Fibroblast of lung (primary cell): ENCODE data around the gene SMCO3. TPM values are rescaled to one million over a fixed set of nuclear protein-coding genes. Genes with fewer than 3 reads are reported as not detected.

Source experiments
- DNase-seq, 2 donors: peaks; one replicate each; pipeline versions ENCODE4 v3.0.0 to v3.0.0-alpha.2; 2010; ENCODE audit warnings: low read depth in 2 of 2
- H2AFZ ChIP-seq: 2 replicates; pipeline ENCODE4 v1.5.1; 2012; ENCODE audit warnings: low read length, control low read depth, inconsistent platforms
- H3K27ac ChIP-seq: 2 replicates; pipeline ENCODE4 v1.5.1; 2011; ENCODE audit warnings: low read length, control low read depth; ENCODE audit not compliant: insufficient read depth
- H3K27me3 ChIP-seq: 2 replicates; pipeline ENCODE4 v1.5.1; 2011; ENCODE audit warnings: mild to moderate bottlenecking, low read length; ENCODE audit not compliant: control insufficient read depth, insufficient read depth
- H3K36me3 ChIP-seq: 2 replicates; pipeline ENCODE4 v1.5.1; 2011; ENCODE audit warnings: low read length; ENCODE audit not compliant: control insufficient read depth, insufficient read depth
- H3K4me1 ChIP-seq: 2 replicates; pipeline ENCODE4 v1.5.1; 2011; ENCODE audit warnings: low read length; ENCODE audit not compliant: control insufficient read depth, insufficient read depth; ENCODE audit errors: extremely low read depth
- H3K4me2 ChIP-seq: 2 replicates; pipeline ENCODE4 v1.5.1; 2011; ENCODE audit warnings: low read length, control low read depth; ENCODE audit not compliant: insufficient read depth; ENCODE audit errors: extremely low read depth
- H3K4me3 ChIP-seq, 4 experiments: fragments of 200-600 bp in 1 of 4; sonication (generic) in 1 of 4; replicated peaks in 1 of 4; 2 replicates each; pipeline ENCODE4 v1.5.1; 2011 to 2016; ENCODE audit warnings: low read length in 4 of 4, low read depth in 3 of 4, mild to moderate bottlenecking in 3 of 4, control low read depth in 2 of 4, inconsistent platforms in 1 of 4, mixed read lengths in 1 of 4; ENCODE audit not compliant: insufficient read depth in 1 of 4; ENCODE audit errors: control extremely low read depth in 1 of 4
- H3K79me2 ChIP-seq: 2 replicates; pipeline ENCODE4 v1.5.1; 2012; ENCODE audit warnings: mild to moderate bottlenecking, low read length, inconsistent platforms; ENCODE audit not compliant: control insufficient read depth, insufficient read depth
- H3K9ac ChIP-seq: 2 replicates; pipeline ENCODE4 v1.5.1; 2011; ENCODE audit warnings: mild to moderate bottlenecking, low read length, control low read depth; ENCODE audit not compliant: insufficient read depth
- H3K9me3 ChIP-seq: 2 replicates; pipeline ENCODE4 v1.5.1; 2012; ENCODE audit warnings: low read depth, low read length; ENCODE audit not compliant: control insufficient read depth, insufficient read depth
- H4K20me1 ChIP-seq: 2 replicates; pipeline ENCODE4 v1.5.1; 2011; ENCODE audit warnings: low read length; ENCODE audit not compliant: control insufficient read depth, insufficient read depth; ENCODE audit errors: extremely low read depth
- CTCF ChIP-seq, 2 donors: IDR thresholded peaks in 1 of 2; conservative IDR thresholded peaks in 1 of 2; 1 replicate in 1 of 2; 2 replicates in 1 of 2; pipeline ENCODE4 v1.5.1; 2011 to 2012; ENCODE audit warnings: low read length in 2 of 2, control low read depth in 1 of 2, inconsistent platforms in 1 of 2, low read depth in 1 of 2, mild to moderate bottlenecking in 1 of 2
- EZH2 ChIP-seq: IDR thresholded peaks from 2 replicates; pipeline ENCODE4 v1.5.1; 2012; ENCODE audit warnings: low read length, control low read depth, mild to moderate bottlenecking; ENCODE audit errors: missing control alignments
- polyA plus RNA-seq, 2 donors: library from polyadenylated mRNA; depleted of rRNA in 1 of 2; stranded (reverse) in 1 of 2; unstranded in 1 of 2; fragments of >200 nt; gene quantifications; 2 replicates each; pipeline ENCODE4 v1.2.1, GENCODE V29; 2011 to 2012; ENCODE audit warnings: missing spikeins in 1 of 2
- total RNA-seq: library from RNA; depleted of rRNA; stranded (reverse); fragments of >200 nt; gene quantifications from 2 replicates; pipeline ENCODE4 v1.2.1, GENCODE V29; 2014

Gene SMCO3
- total and polyA plus RNA-seq, 2 donors (not counting 1 experiment from before 2014, with no cell fraction given) = 0.16 to 0.17 TPM

- Histone ChIP-seq H3K9me3 (no peaks in the 10 kb centered on the region), H2AFZ (no peak overlapping the region), H3K27me3 (no peaks in the 10 kb centered on the region), H4K20me1 (no peaks in the 10 kb centered on the region), H3K36me3 (no peaks in the 10 kb centered on the region), H3K4me2 (no peak overlapping the region), H3K4me1 (peaks cover 12% of the 10 kb centered on the region), H3K79me2 (peaks cover 11% of the 10 kb centered on the region), H3K4me3 (no peak overlapping the region), H3K27ac (no peak overlapping the region), H3K9ac (no peak overlapping the region)
- DNase-seq = no peak
- TF ChIP-seq CTCF (conservative IDR thresholded peaks at IDR 0.05 in 1 of 2, IDR thresholded peaks at IDR 0.05 in 1 of 2; ENCODE audit: low read depth in 1 of 2, low read length in 2 of 2) (no peak), EZH2 (no peak)
These were observed 34.1 kb downstream of the SMCO3 start for GRCh38 chr12:14779834-14780233.

DNA sequence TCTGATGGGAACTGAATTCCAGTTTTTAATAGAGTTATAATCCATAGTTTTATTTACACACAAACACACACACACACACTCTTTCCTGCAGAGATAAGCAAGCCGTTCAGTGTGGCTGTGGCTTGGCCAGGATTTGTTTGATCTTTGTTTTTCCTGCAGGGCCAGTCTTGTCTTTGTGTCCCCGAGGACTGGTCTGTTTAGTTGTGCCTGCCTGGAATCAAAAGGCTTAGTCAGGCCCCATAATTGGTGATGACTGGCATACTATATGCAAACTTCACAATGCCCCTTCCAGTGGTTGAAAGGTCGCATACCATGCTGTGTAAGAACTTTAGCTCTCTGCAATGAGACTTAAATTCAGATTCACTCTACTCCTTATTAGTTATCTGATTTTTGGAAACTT, 36.7 kb downstream of the SMCO3 start:
- no peak for DNase-seq
- Histone ChIP-seq H3K4me1 (peaks cover 12% of the 10 kb centered on the region), H3K27ac (no peak overlapping the region), H3K9ac (no peak overlapping the region), H4K20me1 (no peaks in the 10 kb centered on the region), H2AFZ (no peak overlapping the region), H3K4me2 (no peak overlapping the region), H3K9me3 (no peaks in the 10 kb centered on the region), H3K79me2 (peaks cover 16% of the 10 kb centered on the region), H3K4me3 (no peak overlapping the region), H3K27me3 (no peaks in the 10 kb centered on the region), H3K36me3 (no peaks in the 10 kb centered on the region)
- TF ChIP-seq CTCF (conservative IDR thresholded peaks at IDR 0.05 in 1 of 2, IDR thresholded peaks at IDR 0.05 in 1 of 2; ENCODE audit: low read depth in 1 of 2, low read length in 2 of 2) = no peak
- no peak for TF ChIP-seq EZH2

- peak overlapping the region; percentile 61 to 89 (median 79) for H3K4me3 ChIP-seq
- TF ChIP-seq CTCF (conservative IDR thresholded peaks at IDR 0.05 in 1 of 2, IDR thresholded peaks at IDR 0.05 in 1 of 2; ENCODE audit: low read depth in 1 of 2, low read length in 2 of 2) = peak in 1 of 2 donors; percentile 24
- no peak for TF ChIP-seq EZH2
- peak in 1 of 2 donors; percentile 48 for DNase-seq
- no peak overlapping the region for H3K9ac ChIP-seq
- H3K27ac ChIP-seq = peak overlapping the region; percentile 97
- peaks cover 16% of the 10 kb centered on the region for H3K79me2 ChIP-seq
- H3K27me3 ChIP-seq = no peaks in the 10 kb centered on the region
- H3K9me3 ChIP-seq = no peaks in the 10 kb centered on the region
- peak overlapping the region; percentile 90 for H3K4me2 ChIP-seq
- H3K36me3 ChIP-seq = no peaks in the 10 kb centered on the region
- no peaks in the 10 kb centered on the region for H4K20me1 ChIP-seq
- peaks cover 12% of the 10 kb centered on the region for H3K4me1 ChIP-seq
- no peak overlapping the region for H2AFZ ChIP-seq
These were observed 37.6 kb downstream of the SMCO3 start for GRCh38 chr12:14776236-14776961.
